CD4-positive, alpha-beta T cell (primary cell): ENCODE data around the gene SLC30A1. TPM values are rescaled to one million over a fixed set of nuclear protein-coding genes. Genes with fewer than 3 reads are reported as not detected.
A peak's percentile ranks its signal among the peaks of the same experiment; 100 is the strongest.
"Not testable (repeated sequence)": the region's sequence is repeated elsewhere in the genome, so short reads cannot be mapped to it uniquely, and the experiment has no call there.

Experiments used
- ATAC-seq: fragments of 200-7000 bp; cut with Tn5 transposase; one replicate; pipeline ENCODE4 v1.10.0; 2022; ENCODE audit warnings: mild to moderate bottlenecking; ENCODE audit not compliant: poor library complexity
- CTCF ChIA-PET: fragments of 350-600 bp; sonication (Branson Sonifier 250); formaldehyde crosslinking; loops from one replicate; lab custom pipeline; 2021; ENCODE audit warnings: antibody characterized with exemption, inconsistent platforms; lab: Charles Lee
- POLR2A ChIA-PET: fragments of 350-600 bp; sonication (Branson Sonifier 250); formaldehyde crosslinking; loops from one replicate; lab custom pipeline; 2021; ENCODE audit warnings: antibody characterized with exemption, inconsistent platforms; lab: Charles Lee
- DNase-seq, 14 experiments: peaks; one replicate each; pipeline ENCODE4 v3.0.0-alpha.2; 2013 to 2020; ENCODE audit warnings: mixed read lengths in 2 of 14
- H3K27ac ChIP-seq, 2 donors: one replicate each; pipeline versions ENCODE4 v1.5.1 to v1.7.0; 2013; ENCODE audit warnings: low read length in 2 of 2, low read depth in 1 of 2, mild to moderate bottlenecking in 1 of 2
- H3K27me3 ChIP-seq, 2 experiments: 1 replicate in 1 of 2; 2 replicates in 1 of 2; pipeline versions ENCODE4 v1.6.1 to v1.7.0; 2013; ENCODE audit warnings: low read length in 2 of 2, control low read depth in 1 of 2, mild to moderate bottlenecking in 1 of 2, moderate library complexity in 1 of 2; ENCODE audit not compliant: insufficient read depth in 2 of 2, control insufficient read depth in 1 of 2
- H3K36me3 ChIP-seq: one replicate; pipeline ENCODE4 v1.6.1; 2013; ENCODE audit warnings: low read length, control low read depth; ENCODE audit not compliant: insufficient read depth
- H3K4me1 ChIP-seq: one replicate; pipeline ENCODE4 v1.6.1; 2013; ENCODE audit warnings: low read length, control low read depth; ENCODE audit not compliant: insufficient read depth
- H3K4me3 ChIP-seq: one replicate; pipeline ENCODE4 v1.5.1; 2013; ENCODE audit warnings: mild to moderate bottlenecking, low read length, moderate library complexity
- H3K9me3 ChIP-seq, 2 experiments: 1 replicate in 1 of 2; 2 replicates in 1 of 2; pipeline versions ENCODE4 v1.6.1 to v1.7.0; 2013; ENCODE audit warnings: low read length in 2 of 2, mild to moderate bottlenecking in 2 of 2, control low read depth in 1 of 2, moderate library complexity in 1 of 2; ENCODE audit not compliant: control insufficient read depth in 1 of 2, insufficient read depth in 1 of 2
- H3K27ac Mint-ChIP-seq: one replicate; pipeline ENCODE4 v1.8.0; 2020; ENCODE audit warnings: mixed read lengths
- H3K27me3 Mint-ChIP-seq: one replicate; pipeline ENCODE4 v1.8.0; 2021; ENCODE audit warnings: mixed read lengths
- H3K36me3 Mint-ChIP-seq: one replicate; pipeline ENCODE4 v1.8.0; 2021; ENCODE audit warnings: low read depth, mixed read lengths
- H3K4me1 Mint-ChIP-seq: one replicate; pipeline ENCODE4 v1.8.0; 2021; ENCODE audit warnings: low read depth, mixed read lengths
- H3K4me3 Mint-ChIP-seq: one replicate; pipeline ENCODE4 v1.8.0; 2020; ENCODE audit warnings: mild to moderate bottlenecking, mixed read lengths
- H3K9me3 Mint-ChIP-seq: one replicate; pipeline ENCODE4 v1.8.0; 2020; ENCODE audit warnings: mixed read lengths
- intact Hi-C, 2 experiments: fragments of 100-400 bp; cut with DNase I in 1 of 2; cut with micrococcal nuclease in 1 of 2; formaldehyde crosslinking; loops; one replicate each; pipeline versions ENCODE4 v1.15.1 to v1.9.0; 2023 to 2025; cut with DNase I, micrococcal nuclease
- polyA plus RNA-seq, 2 donors: library from polyadenylated mRNA; unstranded; fragments of 120-200 nt; gene quantifications; one replicate each; pipeline ENCODE4 v1.2.1, GENCODE V29; 2013
- total RNA-seq, 174 experiments: library from RNA in 2 of 174; stranded (reverse) in 2 of 174; gene quantifications; one replicate each; pipeline ENCODE4 v1.2.3 and lab custom pipeline; 2021 to 2026
- TF ChIP-seq, protein P1 (sequence below): fragments of 200-600 bp; IDR thresholded peaks from one replicate; pipeline ENCODE4 v1.8.0; 2022; ENCODE audit warnings: antibody characterized with exemption, mild to moderate bottlenecking

SLC30A1 gene, protein sequence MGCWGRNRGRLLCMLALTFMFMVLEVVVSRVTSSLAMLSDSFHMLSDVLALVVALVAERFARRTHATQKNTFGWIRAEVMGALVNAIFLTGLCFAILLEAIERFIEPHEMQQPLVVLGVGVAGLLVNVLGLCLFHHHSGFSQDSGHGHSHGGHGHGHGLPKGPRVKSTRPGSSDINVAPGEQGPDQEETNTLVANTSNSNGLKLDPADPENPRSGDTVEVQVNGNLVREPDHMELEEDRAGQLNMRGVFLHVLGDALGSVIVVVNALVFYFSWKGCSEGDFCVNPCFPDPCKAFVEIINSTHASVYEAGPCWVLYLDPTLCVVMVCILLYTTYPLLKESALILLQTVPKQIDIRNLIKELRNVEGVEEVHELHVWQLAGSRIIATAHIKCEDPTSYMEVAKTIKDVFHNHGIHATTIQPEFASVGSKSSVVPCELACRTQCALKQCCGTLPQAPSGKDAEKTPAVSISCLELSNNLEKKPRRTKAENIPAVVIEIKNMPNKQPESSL
- 1 to 10 TPM; 6.0 TPM for total RNA-seq
- 7.2 TPM for polyA plus RNA-seq (2013, experiment 1 of 2)
- polyA plus RNA-seq (2013, experiment 2 of 2): 6.8 TPM
- 15.6 to 95.9 (median 36.8) reads per million in 172 experiments for total RNA-seq (lab: John Stamatoyannopoulos, UW)

DNA sequence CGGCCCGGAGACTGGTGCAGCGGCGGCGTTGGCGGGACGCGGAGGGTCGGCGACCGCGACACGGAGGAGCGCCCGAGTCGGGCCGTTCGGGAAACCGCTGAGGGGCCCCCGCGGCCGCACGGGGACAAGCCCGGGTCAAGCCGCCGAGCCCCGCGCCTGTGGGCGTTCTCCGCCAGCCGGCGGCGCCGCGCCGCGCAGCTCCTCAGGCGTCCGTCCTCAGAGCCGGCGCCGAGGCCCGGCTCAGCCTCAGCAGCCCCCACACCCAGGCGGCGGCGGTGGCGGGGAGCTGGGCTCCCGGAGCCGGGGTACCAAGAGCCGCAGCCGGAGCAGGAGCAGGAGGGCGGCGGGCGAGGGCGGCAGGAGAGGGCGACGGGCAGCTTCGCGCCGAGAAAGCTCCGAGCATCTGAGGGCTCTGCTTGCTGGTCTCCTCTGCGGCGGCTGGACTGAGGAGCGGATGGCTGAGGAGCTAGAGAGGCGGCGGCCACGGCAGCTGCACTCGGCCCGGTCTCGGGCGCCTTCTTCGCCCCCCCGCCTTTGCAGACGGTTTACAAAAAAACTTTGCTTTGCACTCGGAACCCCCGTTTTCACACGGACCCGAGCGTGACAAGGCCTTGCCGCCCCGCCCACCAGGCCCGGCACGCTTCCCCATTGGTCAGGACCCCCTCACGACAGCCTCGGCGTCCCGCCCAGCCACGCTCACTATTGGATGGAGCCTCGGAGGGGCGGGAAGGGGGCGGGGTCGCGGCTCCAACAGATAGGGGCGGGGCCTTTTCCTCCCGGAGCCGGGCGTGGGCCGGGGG is at the start of gene SLC30A1:
SLC30A1 (minus strand) TSS at position 522 of the 800 bp plus-strand sequence. CDS start 549 bp downstream, outside the sequence.
- H3K36me3 Mint-ChIP-seq: peaks cover 24% of the 10 kb centered on the region
- peaks cover 49% of the 10 kb centered on the region for H3K4me1 Mint-ChIP-seq
- TF ChIP-seq, protein P1, sequence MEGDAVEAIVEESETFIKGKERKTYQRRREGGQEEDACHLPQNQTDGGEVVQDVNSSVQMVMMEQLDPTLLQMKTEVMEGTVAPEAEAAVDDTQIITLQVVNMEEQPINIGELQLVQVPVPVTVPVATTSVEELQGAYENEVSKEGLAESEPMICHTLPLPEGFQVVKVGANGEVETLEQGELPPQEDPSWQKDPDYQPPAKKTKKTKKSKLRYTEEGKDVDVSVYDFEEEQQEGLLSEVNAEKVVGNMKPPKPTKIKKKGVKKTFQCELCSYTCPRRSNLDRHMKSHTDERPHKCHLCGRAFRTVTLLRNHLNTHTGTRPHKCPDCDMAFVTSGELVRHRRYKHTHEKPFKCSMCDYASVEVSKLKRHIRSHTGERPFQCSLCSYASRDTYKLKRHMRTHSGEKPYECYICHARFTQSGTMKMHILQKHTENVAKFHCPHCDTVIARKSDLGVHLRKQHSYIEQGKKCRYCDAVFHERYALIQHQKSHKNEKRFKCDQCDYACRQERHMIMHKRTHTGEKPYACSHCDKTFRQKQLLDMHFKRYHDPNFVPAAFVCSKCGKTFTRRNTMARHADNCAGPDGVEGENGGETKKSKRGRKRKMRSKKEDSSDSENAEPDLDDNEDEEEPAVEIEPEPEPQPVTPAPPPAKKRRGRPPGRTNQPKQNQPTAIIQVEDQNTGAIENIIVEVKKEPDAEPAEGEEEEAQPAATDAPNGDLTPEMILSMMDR: no peak
- no peaks in the 10 kb centered on the region for H3K27me3 ChIP-seq
- CTCF ChIA-PET: interaction anchor here (1.0 to 2.0 kb wide), 10 partner anchors 28 to 255 kb away, joined by 3 to 8 read pairs (median 4); partner anchors contain the start of gene NEK2
- H3K9me3 ChIP-seq: no peaks in the 10 kb centered on the region
- H3K27ac Mint-ChIP-seq: peak within 1 kb of the TSS; percentile 86
- intact Hi-C loops: loop anchor here (5.0 to 10.0 kb wide), 6 partner anchors 62 to 1438 kb away; partner anchors contain the start of genes ANGEL2 (in 1 of the 2), LPGAT1 (in 1 of the 2), RCOR3 (in 1 of the 2) and TRAF5 (in 1 of the 2)
- POLR2A ChIA-PET: interaction anchor here (0.6 to 2.9 kb wide), 8 partner anchors 28 to 1825 kb away, joined by 3 to 16 read pairs (median 4); partner anchors contain the start of genes NEK2 and RCOR3
- peaks cover 19% of the 10 kb centered on the region for H3K4me1 ChIP-seq
- DNase-seq: peak; percentile 98 to 100 (median 99)
- peak; percentile 92 for ATAC-seq
- H3K4me3 Mint-ChIP-seq: peak within 1 kb of the TSS; percentile 97
- H3K4me3 ChIP-seq: peak within 1 kb of the TSS; percentile 96
- peaks cover 9% of the 10 kb centered on the region for H3K36me3 ChIP-seq
- no peaks in the 10 kb centered on the region for H3K27me3 Mint-ChIP-seq
- peak within 1 kb of the TSS; percentile 41 to 78 for H3K27ac ChIP-seq
- H3K9me3 Mint-ChIP-seq: no peaks in the 10 kb centered on the region

DNA sequence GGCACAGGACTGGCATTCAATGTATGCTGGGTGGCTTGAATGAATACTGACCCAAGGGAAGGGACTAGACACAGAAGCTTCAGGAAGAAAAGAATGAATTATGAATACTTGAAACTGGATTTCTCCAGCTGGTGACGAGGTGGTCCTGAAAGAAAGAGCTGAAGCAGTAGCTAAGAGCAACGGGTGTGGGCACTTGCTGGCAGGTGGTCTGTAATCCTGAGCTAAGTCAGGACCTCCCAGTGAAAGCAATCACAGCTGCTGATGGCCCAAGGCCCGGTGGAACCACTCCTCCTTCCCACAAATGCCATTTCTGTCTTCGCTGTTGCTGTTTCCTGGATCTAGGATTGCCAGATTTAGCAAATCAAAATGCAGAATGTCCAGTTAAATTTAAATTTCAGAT is 49.5 kb upstream of the SLC30A1 start:
- DNase-seq (no peak), ATAC-seq (no peak)
- H3K27ac ChIP-seq: no peak overlapping the region
- no peaks in the 10 kb centered on the region for H3K36me3 ChIP-seq
- Mint-ChIP-seq H3K4me1 (peaks cover 4% of the 10 kb centered on the region), H3K36me3 (no peaks in the 10 kb centered on the region), H3K27me3 (no peaks in the 10 kb centered on the region), H3K4me3 (no peak overlapping the region), H3K9me3 (no peaks in the 10 kb centered on the region), H3K27ac (no peak overlapping the region)
- ChIA-PET POLR2A (no interaction called here), CTCF (no interaction called here)
- intact Hi-C loops: loop anchor here in 1 of 2 experiments (10.0 kb wide), 1 partner anchor 114 kb away; no protein-coding TSS in a partner anchor
- no peak overlapping the region for H3K4me3 ChIP-seq
- TF ChIP-seq, protein P1: no peak
- no peaks in the 10 kb centered on the region for H3K27me3 ChIP-seq
- H3K4me1 ChIP-seq: peaks cover 7% of the 10 kb centered on the region
- no peaks in the 10 kb centered on the region for H3K9me3 ChIP-seq

DNA sequence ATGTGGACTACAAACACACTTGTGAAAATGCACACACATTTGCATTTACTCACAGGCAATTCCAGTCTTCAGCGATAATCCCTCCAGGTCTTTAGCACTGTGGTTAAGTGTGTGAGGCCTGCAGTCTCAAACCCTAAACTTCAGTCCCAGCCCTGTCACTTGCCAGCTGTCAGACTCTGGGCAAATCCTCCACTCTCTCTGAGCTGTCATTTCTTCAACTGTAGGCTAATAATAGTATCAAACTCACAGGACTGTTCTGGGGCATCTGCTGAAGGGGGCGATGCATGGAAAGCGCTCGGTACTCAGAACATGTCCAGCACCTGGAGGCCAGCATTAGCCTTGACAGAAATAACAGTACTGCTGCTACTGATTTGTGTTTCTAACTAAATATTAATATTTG is 48.3 kb upstream of the SLC30A1 start:
- H3K4me3 ChIP-seq: no peak overlapping the region
- Mint-ChIP-seq H3K27me3 (no peaks in the 10 kb centered on the region), H3K4me3 (no peak overlapping the region), H3K9me3 (no peaks in the 10 kb centered on the region), H3K36me3 (no peaks in the 10 kb centered on the region), H3K4me1 (peaks cover 6% of the 10 kb centered on the region), H3K27ac (no peak overlapping the region)
- H3K4me1 ChIP-seq: peaks cover 4% of the 10 kb centered on the region
- intact Hi-C loops: loop anchor here in 1 of 2 experiments (10.0 kb wide), 1 partner anchor 112 kb away; no protein-coding TSS in a partner anchor
- no peak overlapping the region for H3K27ac ChIP-seq
- no peak for ATAC-seq
- TF ChIP-seq, protein P1: no peak
- POLR2A ChIA-PET: no interaction called here
- no peak for DNase-seq
- H3K9me3 ChIP-seq: no peaks in the 10 kb centered on the region
- H3K27me3 ChIP-seq: no peaks in the 10 kb centered on the region
- no peaks in the 10 kb centered on the region for H3K36me3 ChIP-seq
- CTCF ChIA-PET: no interaction called here

DNA sequence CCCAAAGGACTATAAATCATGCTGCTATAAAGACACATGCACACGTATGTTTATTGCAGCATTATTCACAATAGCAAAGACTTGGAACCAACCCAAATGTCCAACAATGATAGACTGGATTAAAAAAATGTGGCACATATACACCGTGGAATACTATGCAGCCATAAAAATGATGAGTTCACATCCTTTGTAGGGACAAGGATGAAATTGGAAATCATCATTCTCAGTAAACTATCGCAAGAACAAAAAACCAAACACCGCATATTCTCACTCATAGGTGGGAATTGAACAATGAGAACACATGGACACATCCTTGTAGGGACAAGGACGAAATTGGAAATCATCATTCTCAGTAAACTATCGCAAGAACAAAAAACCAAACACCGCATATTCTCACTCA is 46.9 kb upstream of the SLC30A1 start:
- H3K27ac Mint-ChIP-seq, H3K4me3 ChIP-seq, H3K27me3 ChIP-seq, H3K4me1 ChIP-seq, DNase-seq, H3K36me3 Mint-ChIP-seq, H3K27me3 Mint-ChIP-seq, CTCF ChIA-PET, H3K36me3 ChIP-seq, H3K9me3 Mint-ChIP-seq, H3K4me1 Mint-ChIP-seq, H3K9me3 ChIP-seq, H3K4me3 Mint-ChIP-seq, H3K27ac ChIP-seq, POLR2A ChIA-PET, ATAC-seq: not testable (repeated sequence)
- intact Hi-C loops: loop anchor here in 1 of 2 experiments (2.0 to 10.0 kb wide), 2 partner anchors 49 to 111 kb away; no protein-coding TSS in a partner anchor
